HG03280 (cell line): Measurements from ENCODE around the gene ANKS1B.
"Not testable (repeated sequence)": the region's sequence is repeated elsewhere in the genome, so short reads cannot be mapped to it uniquely, and the experiment has no call there.

Experiments
- ATAC-seq: cut with Tn5 transposase; IDR thresholded peaks from one replicate; pipeline ENCODE4 v1.9.1; 2021; ENCODE audit warnings: mild to moderate bottlenecking, moderate library complexity; ENCODE audit not compliant: unreplicated experiment

ANKS1B gene

DNA sequence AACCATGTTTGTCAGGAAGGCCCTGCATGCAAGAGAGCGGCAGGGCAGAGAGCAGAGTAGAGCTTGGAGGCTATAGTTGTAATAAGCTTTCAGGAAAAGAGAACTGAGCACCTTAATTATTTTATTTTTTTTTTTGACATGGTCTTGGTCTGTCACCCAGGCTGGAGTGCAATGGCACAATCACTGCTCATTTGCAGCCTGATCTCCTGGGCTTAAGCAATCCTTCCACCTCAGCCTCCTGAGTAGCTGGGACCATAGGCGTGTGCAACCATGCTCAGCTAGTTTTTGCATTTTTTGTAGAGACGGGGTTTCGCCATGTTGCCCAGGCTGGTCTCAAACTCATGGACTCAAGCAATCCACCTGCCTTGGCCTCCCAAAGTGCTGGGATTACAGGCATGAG lies 950.5 kb downstream of the ANKS1B start:
- not testable (repeated sequence) for ATAC-seq

GRCh38 chr12:99029511-99030271 lies 955.0 kb downstream of the ANKS1B start:
- no peak for ATAC-seq

GRCh38 chr12:99027461-99027860 lies 957.3 kb downstream of the ANKS1B start:
- no peak for ATAC-seq

- no peak for ATAC-seq
These were observed 957.7 kb downstream of the ANKS1B start for GRCh38 chr12:99027055-99027393.

DNA sequence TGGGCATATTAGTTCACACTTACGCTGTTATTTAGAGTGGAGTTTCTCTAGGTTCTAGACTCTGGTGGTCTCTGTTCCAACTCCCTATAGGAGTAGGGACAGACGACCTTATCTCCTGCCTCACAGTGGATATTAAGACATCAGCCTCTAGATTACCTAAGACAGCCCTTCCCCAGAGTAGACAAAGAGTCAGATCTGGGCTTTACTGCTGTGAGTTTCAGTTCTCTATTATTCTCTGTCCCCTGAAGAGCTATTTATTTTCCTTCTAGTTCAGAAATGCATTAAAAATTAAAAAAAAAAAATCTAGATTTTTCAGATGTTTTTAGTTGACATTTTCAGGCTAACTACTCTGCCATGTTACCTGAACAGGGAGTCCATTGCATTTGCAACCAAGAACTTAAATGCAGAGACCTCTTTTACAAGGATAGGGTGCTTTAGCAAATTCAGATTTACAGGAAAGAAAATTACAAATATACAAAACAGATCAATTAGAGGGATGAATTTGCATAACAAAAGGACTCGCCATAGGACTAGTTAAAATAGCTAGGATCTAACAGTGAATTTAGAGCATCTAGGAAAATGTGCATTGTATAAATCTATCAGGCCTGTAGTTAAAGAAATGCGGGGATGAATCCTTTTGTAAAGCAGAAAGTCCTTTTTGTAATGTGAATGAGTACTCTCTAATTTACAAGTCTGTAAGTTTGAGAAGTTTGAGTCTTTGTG lies 958.2 kb downstream of the ANKS1B start:
- no peak for ATAC-seq

DNA sequence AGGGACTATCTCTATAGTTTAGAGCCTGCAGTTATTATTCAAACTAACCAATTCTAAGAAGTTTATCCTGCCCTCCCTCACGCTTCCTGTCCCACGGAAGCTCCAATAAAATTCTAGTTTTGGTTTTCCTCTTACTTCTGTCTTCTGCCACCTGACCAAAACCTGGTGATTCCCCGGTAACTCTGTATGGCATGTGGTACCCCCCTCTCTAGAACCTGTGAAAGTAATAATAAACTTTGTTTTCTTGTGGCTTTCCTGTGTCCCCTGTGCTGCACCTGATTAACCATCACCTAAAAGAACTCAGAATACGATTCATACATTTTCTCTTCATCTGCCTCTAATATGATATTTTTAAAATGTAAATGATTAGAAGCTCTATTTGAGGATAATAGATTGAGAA lies 959.9 kb downstream of the ANKS1B start:
- ATAC-seq, result no peak

- no peak for ATAC-seq
These were observed 960.5 kb downstream of the ANKS1B start for GRCh38 chr12:99024191-99024590.

- no peak for ATAC-seq
These were observed 963.9 kb downstream of the ANKS1B start for GRCh38 chr12:99020871-99021270.

GRCh38 chr12:99019798-99020197 lies 964.9 kb downstream of the ANKS1B start:
- no peak for ATAC-seq

DNA sequence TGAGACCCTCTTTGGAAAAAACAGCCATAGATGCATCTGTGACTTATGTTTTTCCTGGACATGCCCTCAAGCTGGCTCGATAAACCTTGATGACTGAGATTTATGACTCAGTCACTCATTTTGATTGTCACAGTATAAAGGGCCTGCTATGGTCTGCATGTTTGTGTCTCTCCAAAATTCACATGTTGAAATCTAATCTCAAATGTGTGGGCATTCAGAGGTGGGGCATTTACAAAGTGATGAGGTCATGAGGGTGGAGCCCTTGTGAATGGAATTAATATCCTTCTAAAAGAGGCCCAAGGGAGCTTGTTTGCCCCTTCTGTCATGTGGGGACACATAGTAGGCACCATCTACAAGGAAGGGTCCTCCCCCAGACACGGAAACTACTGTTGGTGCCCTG lies 966.8 kb downstream of the ANKS1B start:
- no peak for ATAC-seq

GRCh38 chr12:99009654-99010296 lies 975.0 kb downstream of the ANKS1B start:
- no peak for ATAC-seq

GRCh38 chr12:99005601-99006000 lies 979.1 kb downstream of the ANKS1B start:
- ATAC-seq, result no peak

- no peak for ATAC-seq
These were observed 979.8 kb downstream of the ANKS1B start for GRCh38 chr12:99004799-99005466.

DNA sequence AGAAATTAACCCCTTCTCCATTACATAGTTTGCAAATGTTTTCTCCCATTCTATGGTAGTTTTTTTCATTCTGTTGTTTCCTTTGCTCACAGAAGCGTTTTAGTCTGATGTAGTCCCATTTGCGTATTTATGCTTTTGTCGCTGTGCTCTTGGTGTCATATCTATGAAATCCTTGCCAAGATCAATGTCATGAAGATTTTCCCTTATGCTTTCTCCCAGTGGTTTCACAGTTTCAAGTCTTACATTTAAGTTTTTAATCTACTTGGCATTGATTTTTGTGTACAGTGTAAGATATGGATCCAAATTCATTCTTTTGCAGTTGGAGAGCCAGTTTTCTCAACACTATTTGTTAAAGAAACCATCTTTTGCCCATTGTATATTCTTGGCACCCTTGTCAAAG lies 982.0 kb downstream of the ANKS1B start:
- ATAC-seq, result no peak

- no peak for ATAC-seq
These were observed 982.6 kb downstream of the ANKS1B start for GRCh38 chr12:99002156-99002555.

- ATAC-seq, result no peak
These were observed 985.2 kb downstream of the ANKS1B start for GRCh38 chr12:98999559-98999958.

- ATAC-seq, result peak; percentile 88
These were observed 985.9 kb downstream of the ANKS1B start for GRCh38 chr12:98998697-98999299.

- ATAC-seq, result no peak
These were observed 986.8 kb downstream of the ANKS1B start for GRCh38 chr12:98997899-98998298.

DNA sequence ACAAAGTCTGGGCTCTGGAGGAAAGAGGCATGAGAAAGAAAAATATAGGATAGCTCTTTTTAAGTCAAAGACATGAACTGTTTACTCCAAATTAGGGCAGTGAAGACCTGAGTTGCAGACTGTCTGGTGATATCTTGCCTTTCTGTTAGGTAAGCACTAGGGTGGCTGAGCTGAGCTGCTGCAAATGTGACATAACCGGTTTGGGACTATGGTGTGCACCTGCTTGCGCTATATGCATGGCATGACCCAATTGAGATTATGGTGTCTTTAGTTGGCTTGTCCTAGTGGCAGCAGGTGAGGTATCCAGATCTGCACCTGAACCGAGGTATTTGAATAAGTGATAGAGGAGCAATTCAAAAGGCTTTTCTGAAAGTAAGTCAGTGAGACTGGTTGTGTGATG lies 994.1 kb downstream of the ANKS1B start:
- ATAC-seq, result no peak

GRCh38 chr12:98985156-98985555 lies 999.6 kb downstream of the ANKS1B start:
- no peak for ATAC-seq

GRCh38 chr12:98983647-98984046 lies 1001.1 kb downstream of the ANKS1B start:
- no peak for ATAC-seq
